Calu3 (cell line): Measurements from ENCODE around the gene SIM2. TPM values are rescaled to one million over a fixed set of nuclear protein-coding genes. Genes with fewer than 3 reads are reported as not detected.

Source experiments
- BruUV-seq: library from RNA; stranded (reverse); fragments of 400-500 nt; replicated peaks from 2 replicates; lab custom pipeline; 2021; lab: Mats Ljungman, UMichigan
- CTCF ChIA-PET: fragments of 300-600 bp; sonication (Branson Sonifier 250); formaldehyde crosslinking; loops from one replicate; lab custom pipeline; 2022; ENCODE audit warnings: antibody characterized with exemption; lab: Charles Lee
- DNase-seq: peaks from one replicate; pipeline ENCODE4 v3.0.0; 2022
- H3K27ac Mint-ChIP-seq: one replicate; pipeline ENCODE4 v1.8.0; 2022; ENCODE audit warnings: mixed read lengths; ENCODE audit not compliant: unreplicated experiment
- H3K27me3 Mint-ChIP-seq: one replicate; pipeline ENCODE4 v1.8.0; 2022; ENCODE audit warnings: mixed read lengths; ENCODE audit not compliant: unreplicated experiment
- H3K36me3 Mint-ChIP-seq: one replicate; pipeline ENCODE4 v1.8.0; 2022; ENCODE audit warnings: mild to moderate bottlenecking, moderate library complexity, mixed read lengths; ENCODE audit not compliant: insufficient read depth, unreplicated experiment
- H3K4me1 Mint-ChIP-seq: one replicate; pipeline ENCODE4 v1.8.0; 2022; ENCODE audit warnings: mild to moderate bottlenecking, low read depth, mixed read lengths; ENCODE audit not compliant: unreplicated experiment
- H3K4me3 Mint-ChIP-seq: one replicate; pipeline ENCODE4 v1.8.0; 2022; ENCODE audit warnings: mild to moderate bottlenecking, low read depth, moderate library complexity, mixed read lengths; ENCODE audit not compliant: unreplicated experiment
- H3K9me3 Mint-ChIP-seq: one replicate; pipeline ENCODE4 v1.8.0; 2022; ENCODE audit warnings: low read depth, mixed read lengths; ENCODE audit not compliant: unreplicated experiment
- intact Hi-C: fragments of 100-400 bp; cut with micrococcal nuclease; formaldehyde crosslinking; loops from one replicate; pipeline ENCODE4 v1.10.0; 2022; ENCODE audit not compliant: unreplicated experiment
- total RNA-seq: library from RNA; stranded (reverse); gene quantifications from 2 replicates; pipeline ENCODE4 v1.2.3, GENCODE V29; 2022
- TF ChIP-seq, protein P1 (sequence below): fragments of 200-600 bp; IDR thresholded peaks from one replicate; pipeline ENCODE4 v1.8.0; 2022; ENCODE audit warnings: antibody characterized with exemption; ENCODE audit not compliant: unreplicated experiment

The SIM2 gene
- total RNA-seq, 1 experiment from 2014 or later, result 15.4 TPM

GRCh38 chr21:36791695-36792470 lies 93.0 kb downstream of the SIM2 start:
- no peak for DNase-seq
- Mint-ChIP-seq H3K27ac (no peak overlapping the region), H3K36me3 (peaks cover 7% of the 10 kb centered on the region), H3K27me3 (no peaks in the 10 kb centered on the region), H3K9me3 (no peaks in the 10 kb centered on the region), H3K4me3 (no peak overlapping the region), H3K4me1 (peaks cover 15% of the 10 kb centered on the region)
- TF ChIP-seq, protein P1, sequence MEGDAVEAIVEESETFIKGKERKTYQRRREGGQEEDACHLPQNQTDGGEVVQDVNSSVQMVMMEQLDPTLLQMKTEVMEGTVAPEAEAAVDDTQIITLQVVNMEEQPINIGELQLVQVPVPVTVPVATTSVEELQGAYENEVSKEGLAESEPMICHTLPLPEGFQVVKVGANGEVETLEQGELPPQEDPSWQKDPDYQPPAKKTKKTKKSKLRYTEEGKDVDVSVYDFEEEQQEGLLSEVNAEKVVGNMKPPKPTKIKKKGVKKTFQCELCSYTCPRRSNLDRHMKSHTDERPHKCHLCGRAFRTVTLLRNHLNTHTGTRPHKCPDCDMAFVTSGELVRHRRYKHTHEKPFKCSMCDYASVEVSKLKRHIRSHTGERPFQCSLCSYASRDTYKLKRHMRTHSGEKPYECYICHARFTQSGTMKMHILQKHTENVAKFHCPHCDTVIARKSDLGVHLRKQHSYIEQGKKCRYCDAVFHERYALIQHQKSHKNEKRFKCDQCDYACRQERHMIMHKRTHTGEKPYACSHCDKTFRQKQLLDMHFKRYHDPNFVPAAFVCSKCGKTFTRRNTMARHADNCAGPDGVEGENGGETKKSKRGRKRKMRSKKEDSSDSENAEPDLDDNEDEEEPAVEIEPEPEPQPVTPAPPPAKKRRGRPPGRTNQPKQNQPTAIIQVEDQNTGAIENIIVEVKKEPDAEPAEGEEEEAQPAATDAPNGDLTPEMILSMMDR, result no peak
- CTCF ChIA-PET, result no interaction called here
- BruUV-seq, result no TSS peak
- intact Hi-C loops, result no loop called here

- H3K36me3 Mint-ChIP-seq, result peaks cover 7% of the 10 kb centered on the region
- H3K4me3 Mint-ChIP-seq, result no peak overlapping the region
- TF ChIP-seq, protein P1, result no peak
- no peak for DNase-seq
- no peaks in the 10 kb centered on the region for H3K27me3 Mint-ChIP-seq
- CTCF ChIA-PET, result no interaction called here
- H3K4me1 Mint-ChIP-seq, result peaks cover 15% of the 10 kb centered on the region
- no TSS peak for BruUV-seq
- no peak overlapping the region for H3K27ac Mint-ChIP-seq
- no peaks in the 10 kb centered on the region for H3K9me3 Mint-ChIP-seq
- intact Hi-C loops, result no loop called here
Measured at GRCh38 chr21:36792505-36792967, 93.6 kb downstream of the SIM2 start.

GRCh38 chr21:36796070-36796469 lies 97.2 kb downstream of the SIM2 start:
- Mint-ChIP-seq H3K4me3 (no peak overlapping the region), H3K27ac (no peak overlapping the region), H3K4me1 (no peaks in the 10 kb centered on the region), H3K27me3 (no peaks in the 10 kb centered on the region), H3K36me3 (peaks cover 5% of the 10 kb centered on the region), H3K9me3 (peaks cover 5% of the 10 kb centered on the region)
- TF ChIP-seq, protein P1, result no peak
- DNase-seq, result no peak
- intact Hi-C loops, result no loop called here
- BruUV-seq, result no TSS peak
- CTCF ChIA-PET, result no interaction called here

DNA sequence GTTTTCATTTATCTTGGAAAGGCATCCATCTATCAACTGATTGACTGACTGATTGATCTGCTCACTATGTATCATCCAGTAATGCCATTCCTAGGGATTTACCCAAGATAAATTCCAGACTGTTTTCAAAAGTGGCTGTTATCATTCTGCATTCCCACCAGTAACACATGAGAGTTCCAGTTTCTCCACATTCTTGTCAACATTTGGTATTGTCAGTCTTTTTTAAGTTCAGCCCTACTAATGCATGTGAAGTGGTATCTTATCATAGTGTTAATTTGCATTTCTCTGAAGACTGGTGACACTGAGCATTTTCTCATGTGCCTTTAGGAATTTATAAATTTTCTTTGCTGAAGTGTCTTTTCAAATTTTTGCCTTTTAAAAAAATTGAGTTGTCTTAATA lies 99.6 kb downstream of the SIM2 start:
- TF ChIP-seq, protein P1, result no peak
- intact Hi-C loops, result no loop called here
- CTCF ChIA-PET, result no interaction called here
- no peaks in the 10 kb centered on the region for H3K4me1 Mint-ChIP-seq
- no peak overlapping the region for H3K4me3 Mint-ChIP-seq
- no peaks in the 10 kb centered on the region for H3K27me3 Mint-ChIP-seq
- no peak overlapping the region for H3K27ac Mint-ChIP-seq
- H3K36me3 Mint-ChIP-seq, result peaks cover 5% of the 10 kb centered on the region
- H3K9me3 Mint-ChIP-seq, result peaks cover 5% of the 10 kb centered on the region
- BruUV-seq, result no TSS peak
- no peak for DNase-seq

Other genes starting within 250 kb of the SIM2 start
- gene CLDN14, start 219.0 kb upstream of the SIM2 start, total RNA-seq, result not detected in 2 replicates